ENCODE results near the gene ACTMAP. TPM values are rescaled to one million over a fixed set of nuclear protein-coding genes. Genes with fewer than 3 reads are reported as not detected.

The ACTMAP gene
- total and polyA plus RNA-seq, 2 experiments from 2014 or later: 3.2 to 14.8 TPM

DNA sequence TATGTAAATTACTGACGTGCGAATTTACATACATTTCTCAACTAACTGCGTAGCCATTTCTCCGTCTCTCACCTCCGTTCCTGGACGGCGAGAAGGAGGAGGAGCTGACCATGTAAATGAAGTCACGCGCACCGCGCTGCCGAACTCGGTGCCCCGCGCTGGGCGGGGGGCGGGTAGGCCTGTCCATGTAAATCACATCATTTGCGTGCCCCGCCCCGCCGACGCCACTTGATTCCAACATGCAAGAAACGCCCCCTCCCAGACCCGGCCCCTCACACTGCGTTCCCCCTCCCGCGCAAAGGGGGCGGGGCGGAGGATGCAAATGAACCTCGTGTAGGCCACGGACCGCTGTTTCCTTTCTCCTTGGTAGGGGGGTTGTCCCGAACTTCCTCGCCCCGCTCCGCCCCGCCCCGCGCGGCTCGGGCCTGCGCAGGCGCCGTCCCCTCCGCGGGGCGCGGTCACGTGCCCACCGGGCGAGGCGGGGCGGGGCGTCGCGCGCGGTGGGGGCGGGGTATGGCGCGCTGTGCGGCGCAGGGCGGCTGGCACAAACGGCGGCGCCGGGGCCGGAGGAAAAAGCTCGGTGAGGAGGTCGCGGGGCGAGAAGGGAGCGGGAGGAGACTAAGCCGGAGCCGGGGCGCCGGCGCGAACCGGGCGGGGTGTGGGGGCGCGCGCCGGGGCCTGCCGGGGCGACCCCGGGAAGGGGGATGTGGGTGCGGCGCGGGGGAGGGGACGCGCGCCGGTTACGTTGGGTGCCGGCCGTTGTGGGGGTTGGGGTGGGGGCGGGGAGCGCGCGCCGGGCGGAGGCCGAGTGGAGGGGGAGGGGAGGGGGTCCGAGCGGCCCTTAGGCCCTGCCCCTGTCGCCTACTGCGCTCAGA, 48.6 kb upstream of the ACTMAP start, which contains the start of gene EGLN2:
Gene EGLN2 (plus strand): TSS at position 509 of the 875 bp plus-strand sequence. CDS start 1,382 bp downstream, outside the sequence.
- Histone ChIP-seq H3K27ac (peak within 1 kb of the TSS; percentile 90), H3K27me3 (no peaks in the 10 kb centered on the region), H3K79me2 (peaks cover 48% of the 10 kb centered on the region), H3K36me3 (replicated peaks; ENCODE audit: insufficient read depth, low read depth) (no peaks in the 10 kb centered on the region), H4K20me1 (ENCODE audit: insufficient read depth, poor library complexity, severe bottlenecking) (peaks cover 40% of the 10 kb centered on the region), H2AFZ (peak within 1 kb of the TSS; percentile 46), H3K4me2 (peak within 1 kb of the TSS; percentile 98), H3K4me1 (ENCODE audit: insufficient read depth) (peaks cover 42% of the 10 kb centered on the region), H3K9me2 (replicated peaks; ENCODE audit: insufficient read depth) (no peaks in the 10 kb centered on the region), H3K9me3 (ENCODE audit: low read depth) (no peaks in the 10 kb centered on the region), H3K4me3 (peak within 1 kb of the TSS; percentile 98)
- WGBS (ENCODE audit: low lambda C conversion rate, missing lambda C conversion rate): 2% methylated on average over 28 of the region's 110 CpGs
- DNase-seq (ENCODE audit: low spot score): peak; percentile 100
- TF ChIP-seq EZH2 (IDR thresholded peaks at IDR 0.05; ENCODE audit: borderline replicate concordance): no peak
- TF ChIP-seq, protein P1, sequence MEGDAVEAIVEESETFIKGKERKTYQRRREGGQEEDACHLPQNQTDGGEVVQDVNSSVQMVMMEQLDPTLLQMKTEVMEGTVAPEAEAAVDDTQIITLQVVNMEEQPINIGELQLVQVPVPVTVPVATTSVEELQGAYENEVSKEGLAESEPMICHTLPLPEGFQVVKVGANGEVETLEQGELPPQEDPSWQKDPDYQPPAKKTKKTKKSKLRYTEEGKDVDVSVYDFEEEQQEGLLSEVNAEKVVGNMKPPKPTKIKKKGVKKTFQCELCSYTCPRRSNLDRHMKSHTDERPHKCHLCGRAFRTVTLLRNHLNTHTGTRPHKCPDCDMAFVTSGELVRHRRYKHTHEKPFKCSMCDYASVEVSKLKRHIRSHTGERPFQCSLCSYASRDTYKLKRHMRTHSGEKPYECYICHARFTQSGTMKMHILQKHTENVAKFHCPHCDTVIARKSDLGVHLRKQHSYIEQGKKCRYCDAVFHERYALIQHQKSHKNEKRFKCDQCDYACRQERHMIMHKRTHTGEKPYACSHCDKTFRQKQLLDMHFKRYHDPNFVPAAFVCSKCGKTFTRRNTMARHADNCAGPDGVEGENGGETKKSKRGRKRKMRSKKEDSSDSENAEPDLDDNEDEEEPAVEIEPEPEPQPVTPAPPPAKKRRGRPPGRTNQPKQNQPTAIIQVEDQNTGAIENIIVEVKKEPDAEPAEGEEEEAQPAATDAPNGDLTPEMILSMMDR (IDR thresholded peaks at IDR 0.05; ENCODE audit: poor library complexity): no peak
- no peak for TF ChIP-seq EZH2phosphoT487 (IDR thresholded peaks at IDR 0.05; ENCODE audit: low read depth, severe bottlenecking, unreplicated experiment)

DNA sequence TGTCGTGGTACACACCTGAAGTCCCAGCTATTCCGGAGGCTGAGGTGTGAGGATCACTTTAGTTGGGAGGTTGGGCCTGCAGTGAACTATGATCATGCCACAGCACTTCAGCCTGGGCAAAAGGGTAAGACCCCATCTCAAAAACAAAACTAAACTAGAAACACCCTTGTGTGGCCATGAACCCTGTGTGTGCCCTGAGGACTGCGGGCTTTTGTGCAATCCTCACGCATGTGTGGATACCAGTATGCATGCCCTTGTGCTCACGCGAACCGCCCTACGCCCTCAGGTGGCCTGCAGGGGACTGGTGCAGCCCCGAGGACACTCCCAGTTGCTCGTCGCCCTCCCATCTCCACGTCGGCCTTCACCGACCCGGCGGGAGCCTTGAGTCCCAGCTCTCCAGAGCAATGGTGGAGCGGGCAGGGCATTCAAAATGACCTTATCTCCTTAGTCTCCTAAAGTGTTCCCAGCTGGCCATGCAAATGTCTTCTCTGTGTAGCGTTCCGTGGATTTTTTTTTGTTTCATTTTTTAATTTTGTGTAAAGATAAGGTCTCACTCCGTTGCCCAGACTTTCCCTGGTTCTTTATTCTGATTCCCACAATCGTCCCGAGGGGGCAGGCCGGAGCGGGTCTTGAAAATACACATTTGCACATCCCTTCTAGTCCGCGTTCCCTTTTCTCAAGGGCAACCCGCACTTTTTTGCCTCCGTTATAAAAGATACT, 47.8 kb upstream of the ACTMAP start:
- Histone ChIP-seq H3K4me3 (peak overlapping the region; percentile 18), H4K20me1 (ENCODE audit: insufficient read depth, poor library complexity, severe bottlenecking) (peaks cover 34% of the 10 kb centered on the region), H3K79me2 (peaks cover 40% of the 10 kb centered on the region), H2AFZ (peak overlapping the region; percentile 46), H3K27ac (peak overlapping the region; percentile 90), H3K4me1 (ENCODE audit: insufficient read depth) (peaks cover 34% of the 10 kb centered on the region), H3K9me3 (ENCODE audit: low read depth) (no peaks in the 10 kb centered on the region), H3K4me2 (peak overlapping the region; percentile 75), H3K9me2 (replicated peaks; ENCODE audit: insufficient read depth) (no peaks in the 10 kb centered on the region), H3K36me3 (replicated peaks; ENCODE audit: insufficient read depth, low read depth) (no peaks in the 10 kb centered on the region), H3K27me3 (no peaks in the 10 kb centered on the region)
- peak; percentile 91 for DNase-seq (ENCODE audit: low spot score)
- 10% methylated on average over 28 of the region's 28 CpGs for WGBS (ENCODE audit: low lambda C conversion rate, missing lambda C conversion rate)
- TF ChIP-seq, protein P1 (IDR thresholded peaks at IDR 0.05; ENCODE audit: poor library complexity): peak; percentile 38
- TF ChIP-seq EZH2 (IDR thresholded peaks at IDR 0.05; ENCODE audit: borderline replicate concordance) (no peak), EZH2phosphoT487 (IDR thresholded peaks at IDR 0.05; ENCODE audit: low read depth, severe bottlenecking, unreplicated experiment) (no peak)

DNA sequence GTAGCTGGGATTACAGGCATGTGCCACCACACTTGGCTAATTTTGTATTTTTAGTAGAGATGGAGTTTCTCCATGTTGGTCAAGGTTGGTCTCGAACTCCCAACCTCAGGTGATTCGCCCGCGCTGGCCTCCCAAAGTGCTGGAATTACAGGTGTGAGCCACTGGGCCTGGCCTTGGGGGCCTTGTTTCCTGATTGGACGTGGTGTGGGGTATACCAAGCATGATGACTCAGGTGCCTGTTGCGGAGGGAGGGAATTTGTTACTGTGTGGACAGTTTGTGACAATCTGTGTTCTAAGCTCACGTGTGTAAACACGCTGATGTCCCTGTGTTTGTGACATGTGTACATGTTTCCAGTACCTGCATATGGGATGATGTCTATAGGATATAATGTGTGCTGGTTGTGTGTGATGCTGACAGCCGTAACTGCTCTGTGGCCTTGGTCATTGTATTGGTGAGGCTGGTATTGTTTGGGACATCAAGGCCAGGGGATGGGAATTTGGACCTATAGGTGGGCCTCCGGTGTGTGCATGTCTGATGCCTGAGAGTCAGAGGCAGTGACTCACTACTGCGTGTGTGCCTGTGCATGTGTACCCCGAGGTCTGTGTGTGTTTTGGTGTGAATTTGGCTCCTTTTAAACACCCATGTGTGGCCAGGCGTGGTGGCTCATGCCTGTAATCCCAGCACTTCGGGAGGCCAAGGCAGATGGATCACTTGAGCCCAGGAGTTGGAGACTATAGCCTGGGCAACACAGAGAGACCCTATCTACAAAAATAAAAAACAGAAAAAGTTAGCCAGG, 47.1 kb upstream of the ACTMAP start:
- peak; percentile 7 for DNase-seq (ENCODE audit: low spot score)
- peak overlapping the region; percentile 90 for H3K27ac ChIP-seq
- peaks cover 33% of the 10 kb centered on the region for H3K79me2 ChIP-seq
- TF ChIP-seq EZH2 (IDR thresholded peaks at IDR 0.05; ENCODE audit: borderline replicate concordance): no peak
- TF ChIP-seq EZH2phosphoT487 (IDR thresholded peaks at IDR 0.05; ENCODE audit: low read depth, severe bottlenecking, unreplicated experiment): no peak
- TF ChIP-seq, protein P1 (IDR thresholded peaks at IDR 0.05; ENCODE audit: poor library complexity): no peak
- no peaks in the 10 kb centered on the region for H3K27me3 ChIP-seq
- no peak overlapping the region for H2AFZ ChIP-seq
- H3K9me2 ChIP-seq (replicated peaks; ENCODE audit: insufficient read depth): no peaks in the 10 kb centered on the region
- no peak overlapping the region for H3K4me3 ChIP-seq
- H3K9me3 ChIP-seq (ENCODE audit: low read depth): no peaks in the 10 kb centered on the region
- peaks cover 31% of the 10 kb centered on the region for H3K4me1 ChIP-seq (ENCODE audit: insufficient read depth)
- H3K4me2 ChIP-seq: peak overlapping the region; percentile 75
- peaks cover 26% of the 10 kb centered on the region for H4K20me1 ChIP-seq (ENCODE audit: insufficient read depth, poor library complexity, severe bottlenecking)
- H3K36me3 ChIP-seq (replicated peaks; ENCODE audit: insufficient read depth, low read depth): no peaks in the 10 kb centered on the region
- WGBS (ENCODE audit: low lambda C conversion rate, missing lambda C conversion rate): 97% methylated on average over 14 of the region's 14 CpGs
